Breast epithelium (tissue), 3 donors: Measurements from ENCODE around the gene FHDC1.

ENCODE experiments used
- CTCF ChIP-seq, 3 donors: fragments of 450-650 bp; IDR thresholded peaks; one replicate each; pipeline ENCODE4 v1.5.1; 2016 to 2017; ENCODE audit warnings: antibody characterized with exemption in 3 of 3, mild to moderate bottlenecking in 3 of 3, moderate library complexity in 3 of 3
- POLR2A ChIP-seq: fragments of 450-650 bp; IDR thresholded peaks from one replicate; pipeline ENCODE4 v1.6.1; 2016; ENCODE audit warnings: antibody characterized with exemption, mild to moderate bottlenecking, moderate library complexity

DNA sequence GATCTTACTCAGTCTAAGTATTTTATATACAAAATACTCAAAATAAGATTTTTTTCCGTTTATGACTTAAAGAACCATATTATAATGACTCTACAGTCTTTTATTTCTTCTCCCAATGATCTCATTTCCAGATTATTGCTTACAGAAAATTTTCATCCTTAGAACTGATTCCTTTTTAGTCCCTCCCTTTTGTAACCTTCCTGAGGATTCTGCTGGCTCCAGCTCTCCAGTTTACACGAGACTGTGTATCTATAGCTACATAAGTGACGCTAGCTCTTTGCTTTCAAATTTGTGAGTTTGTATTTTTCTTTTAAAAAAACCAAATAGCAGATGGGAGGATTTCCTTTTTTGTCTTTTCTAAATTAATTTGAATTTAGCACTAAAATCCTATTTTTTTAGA lies 24.0 kb downstream of the FHDC1 start:
- TF ChIP-seq CTCF (IDR thresholded peaks at IDR 0.05), result no peak
- no peak for TF ChIP-seq POLR2A
